ENCODE measurements around the gene ARHGDIB.

DNA sequence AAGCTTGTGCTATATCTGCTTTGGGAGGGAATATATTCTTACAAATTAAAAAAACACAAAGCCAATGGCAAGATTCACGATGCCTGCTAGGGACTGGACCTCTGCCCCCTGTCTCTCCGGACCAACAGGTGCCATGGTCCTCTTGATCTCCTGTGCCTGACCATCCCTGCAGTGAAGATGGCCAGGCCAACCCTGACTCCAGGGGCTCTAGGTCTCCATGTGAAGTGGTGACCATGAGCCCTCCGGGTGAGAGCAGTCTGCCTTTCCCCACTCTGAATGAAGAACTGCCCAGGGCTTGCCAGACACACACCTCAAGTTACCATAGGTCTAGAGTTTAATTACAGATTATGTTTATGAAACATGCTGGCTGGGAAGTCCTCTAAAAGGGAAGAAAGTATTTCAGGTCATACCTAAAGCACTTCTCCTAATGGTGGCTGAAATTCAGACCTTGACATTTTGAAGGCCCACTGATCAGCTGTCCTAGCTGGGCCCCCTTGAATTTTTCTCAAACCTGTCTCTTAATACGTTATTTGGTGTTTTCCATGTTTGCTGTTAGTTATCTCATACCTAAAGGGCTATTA, 1.4 kb downstream of the ARHGDIB start:
- no peak for TF ChIP-seq SUZ12 (IDR thresholded peaks at IDR 0.05; ENCODE audit: extremely low read depth, insufficient read depth, insufficient read length)
- no peak for TF ChIP-seq YY1 (IDR thresholded peaks at IDR 0.05; ENCODE audit: insufficient read depth, insufficient read length)
- TF ChIP-seq ZNF274 (IDR thresholded peaks at IDR 0.05; ENCODE audit: low read depth, low read length), result no peak
